Tibial nerve (tissue), 3 donors: ENCODE data around the gene XAGE1A.
"Not testable (repeated sequence)": the region's sequence is repeated elsewhere in the genome, so short reads cannot be mapped to it uniquely, and the experiment has no call there.

ENCODE experiments used
- EP300 ChIP-seq, 2 donors: sonication (generic); formaldehyde crosslinking; IDR thresholded peaks; one replicate each; pipeline ENCODE4 v1.6.1; 2017; ENCODE audit warnings: antibody characterized with exemption in 2 of 2, mild to moderate bottlenecking in 1 of 2
- POLR2A ChIP-seq, 2 donors: fragments of 450-650 bp; IDR thresholded peaks; one replicate each; pipeline ENCODE4 v1.6.1; 2017; ENCODE audit warnings: antibody characterized with exemption in 2 of 2, mild to moderate bottlenecking in 2 of 2, moderate library complexity in 2 of 2

DNA sequence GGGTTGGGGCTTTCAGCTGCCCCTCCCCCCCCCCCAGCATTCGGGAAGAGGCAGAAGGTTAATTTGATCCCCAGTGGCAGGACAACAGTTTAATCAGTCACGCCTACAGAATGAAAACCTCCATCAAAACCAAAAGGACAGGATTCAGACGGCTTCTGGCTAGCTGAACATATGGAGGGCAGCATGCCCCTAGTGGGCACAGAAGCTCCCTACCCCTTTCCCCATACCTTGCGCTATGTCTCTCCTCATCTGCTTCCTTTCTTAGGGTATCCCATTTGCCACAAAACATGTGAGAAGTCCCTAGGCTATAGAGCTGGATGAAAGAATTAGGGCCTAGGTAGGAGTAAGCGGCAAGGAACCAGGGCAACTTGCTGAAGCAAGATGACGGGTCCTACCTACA is 5.8 kb downstream of the XAGE1A start:
- TF ChIP-seq EP300, POLR2A (IDR thresholded peaks at IDR 0.05): not testable (repeated sequence)
